Measurements from ENCODE around the gene ZCWPW1.

ZCWPW1 gene

DNA sequence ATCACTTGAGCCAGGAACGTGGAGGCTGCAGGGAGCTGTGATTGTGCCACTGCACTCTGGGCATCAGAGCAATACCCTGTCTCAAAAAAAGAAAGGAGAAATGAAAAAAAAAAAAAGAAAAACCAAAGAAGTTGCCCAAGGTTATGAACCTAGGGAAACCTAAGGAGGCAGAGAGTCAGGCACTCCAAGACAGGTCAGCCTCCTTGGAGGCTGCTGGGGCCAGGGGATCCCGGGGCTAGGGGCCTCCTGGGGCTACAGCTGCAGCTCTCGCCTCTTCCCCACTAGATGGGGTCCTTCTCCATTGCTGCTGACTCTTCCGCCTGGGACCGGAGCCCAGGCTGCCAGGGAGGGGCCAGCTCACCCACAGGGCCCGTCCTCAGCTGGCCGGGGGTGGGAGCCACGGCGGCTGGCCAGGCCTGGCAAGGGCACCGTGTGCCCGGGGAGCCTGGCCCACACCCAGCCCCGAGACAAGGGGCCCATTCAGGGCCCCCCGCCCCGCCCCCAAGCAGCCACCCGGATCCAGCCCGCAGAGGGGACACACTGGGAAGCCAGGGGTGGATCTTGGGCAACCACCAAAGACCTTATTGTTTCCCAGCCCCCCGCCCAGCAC lies 37.3 kb upstream of the ZCWPW1 start:
- no peaks in the 10 kb centered on the region for H3K36me3 ChIP-seq (ENCODE audit: low read length)
- no peaks in the 10 kb centered on the region for H3F3A ChIP-seq (ENCODE audit: insufficient read depth)
- no peaks in the 10 kb centered on the region for H3K79me2 ChIP-seq (ENCODE audit: insufficient read depth, low read length)
- H3K4me3 ChIP-seq (ENCODE audit: insufficient read depth, low read length, poor library complexity, severe bottlenecking), result no peak overlapping the region
- no peaks in the 10 kb centered on the region for H4K20me1 ChIP-seq (ENCODE audit: low read depth, low read length)
- no peaks in the 10 kb centered on the region for H3K9me2 ChIP-seq (replicated peaks; ENCODE audit: insufficient read depth, low read length)
- no peak overlapping the region for H3K9ac ChIP-seq (ENCODE audit: low read length)
- H3K27ac ChIP-seq (ENCODE audit: low read depth, low read length), result no peak overlapping the region
- H2AFZ ChIP-seq (ENCODE audit: low read depth, low read length, severe bottlenecking), result no peak overlapping the region
- no peak for TF ChIP-seq EZH2phosphoT487 (conservative IDR thresholded peaks at IDR 0.05; ENCODE audit: low read length)
- TF ChIP-seq, protein P1, sequence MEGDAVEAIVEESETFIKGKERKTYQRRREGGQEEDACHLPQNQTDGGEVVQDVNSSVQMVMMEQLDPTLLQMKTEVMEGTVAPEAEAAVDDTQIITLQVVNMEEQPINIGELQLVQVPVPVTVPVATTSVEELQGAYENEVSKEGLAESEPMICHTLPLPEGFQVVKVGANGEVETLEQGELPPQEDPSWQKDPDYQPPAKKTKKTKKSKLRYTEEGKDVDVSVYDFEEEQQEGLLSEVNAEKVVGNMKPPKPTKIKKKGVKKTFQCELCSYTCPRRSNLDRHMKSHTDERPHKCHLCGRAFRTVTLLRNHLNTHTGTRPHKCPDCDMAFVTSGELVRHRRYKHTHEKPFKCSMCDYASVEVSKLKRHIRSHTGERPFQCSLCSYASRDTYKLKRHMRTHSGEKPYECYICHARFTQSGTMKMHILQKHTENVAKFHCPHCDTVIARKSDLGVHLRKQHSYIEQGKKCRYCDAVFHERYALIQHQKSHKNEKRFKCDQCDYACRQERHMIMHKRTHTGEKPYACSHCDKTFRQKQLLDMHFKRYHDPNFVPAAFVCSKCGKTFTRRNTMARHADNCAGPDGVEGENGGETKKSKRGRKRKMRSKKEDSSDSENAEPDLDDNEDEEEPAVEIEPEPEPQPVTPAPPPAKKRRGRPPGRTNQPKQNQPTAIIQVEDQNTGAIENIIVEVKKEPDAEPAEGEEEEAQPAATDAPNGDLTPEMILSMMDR (IDR thresholded peaks at IDR 0.05; ENCODE audit: insufficient read depth, low read length, poor library complexity, severe bottlenecking), result no peak
- H3K27me3 ChIP-seq (ENCODE audit: low read length), result no peaks in the 10 kb centered on the region
- no peak overlapping the region for H3K4me2 ChIP-seq (ENCODE audit: low read depth, low read length, poor library complexity, severe bottlenecking)
- no peaks in the 10 kb centered on the region for H3K9me3 ChIP-seq (ENCODE audit: insufficient read depth, low read length)

GRCh38 chr7:100465299-100465698 lies 36.8 kb upstream of the ZCWPW1 start:
- TF ChIP-seq, protein P1 (IDR thresholded peaks at IDR 0.05; ENCODE audit: insufficient read depth, low read length, poor library complexity, severe bottlenecking), result no peak
- no peak for TF ChIP-seq EZH2phosphoT487 (conservative IDR thresholded peaks at IDR 0.05; ENCODE audit: low read length)
- Histone ChIP-seq H3K27me3 (ENCODE audit: low read length) (no peaks in the 10 kb centered on the region), H4K20me1 (ENCODE audit: low read depth, low read length) (no peaks in the 10 kb centered on the region), H3K9me2 (replicated peaks; ENCODE audit: insufficient read depth, low read length) (no peaks in the 10 kb centered on the region), H3F3A (ENCODE audit: insufficient read depth) (no peaks in the 10 kb centered on the region), H3K9me3 (ENCODE audit: insufficient read depth, low read length) (no peaks in the 10 kb centered on the region), H2AFZ (ENCODE audit: low read depth, low read length, severe bottlenecking) (no peak overlapping the region), H3K27ac (ENCODE audit: low read depth, low read length) (no peak overlapping the region), H3K4me3 (ENCODE audit: insufficient read depth, low read length, poor library complexity, severe bottlenecking) (no peak overlapping the region), H3K79me2 (ENCODE audit: insufficient read depth, low read length) (no peaks in the 10 kb centered on the region), H3K36me3 (ENCODE audit: low read length) (no peaks in the 10 kb centered on the region), H3K4me2 (ENCODE audit: low read depth, low read length, poor library complexity, severe bottlenecking) (no peak overlapping the region), H3K9ac (ENCODE audit: low read length) (no peak overlapping the region)

DNA sequence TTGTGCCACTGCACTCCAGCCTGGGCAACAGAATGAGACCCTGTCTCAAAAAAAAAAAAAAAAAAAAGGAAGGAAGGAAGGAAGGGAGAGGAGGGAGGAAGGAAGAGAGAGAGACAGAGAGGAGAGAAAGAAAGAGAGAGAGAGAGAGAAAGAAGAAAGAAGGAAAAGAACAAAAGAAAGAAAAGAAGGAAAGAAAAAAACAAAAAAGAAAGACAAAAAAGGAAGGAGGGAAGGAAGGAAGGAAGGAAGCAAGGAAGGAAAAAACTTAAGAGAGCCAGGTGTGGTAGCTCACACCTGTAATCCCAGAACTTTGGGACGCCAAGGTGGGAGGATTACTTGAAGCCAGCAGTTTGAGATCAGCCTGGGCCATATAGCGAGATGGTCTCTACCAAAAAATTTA lies 36.3 kb upstream of the ZCWPW1 start:
- Histone ChIP-seq H3K27ac (ENCODE audit: low read depth, low read length) (no peak overlapping the region), H3K9ac (ENCODE audit: low read length) (no peak overlapping the region), H3F3A (ENCODE audit: insufficient read depth) (no peaks in the 10 kb centered on the region), H3K4me3 (ENCODE audit: insufficient read depth, low read length, poor library complexity, severe bottlenecking) (no peak overlapping the region), H3K9me2 (replicated peaks; ENCODE audit: insufficient read depth, low read length) (no peaks in the 10 kb centered on the region), H4K20me1 (ENCODE audit: low read depth, low read length) (no peaks in the 10 kb centered on the region), H3K36me3 (ENCODE audit: low read length) (no peaks in the 10 kb centered on the region), H3K9me3 (ENCODE audit: insufficient read depth, low read length) (no peaks in the 10 kb centered on the region), H3K79me2 (ENCODE audit: insufficient read depth, low read length) (no peaks in the 10 kb centered on the region), H2AFZ (ENCODE audit: low read depth, low read length, severe bottlenecking) (no peak overlapping the region), H3K27me3 (ENCODE audit: low read length) (no peaks in the 10 kb centered on the region), H3K4me2 (ENCODE audit: low read depth, low read length, poor library complexity, severe bottlenecking) (no peak overlapping the region)
- TF ChIP-seq EZH2phosphoT487 (conservative IDR thresholded peaks at IDR 0.05; ENCODE audit: low read length), result no peak
- TF ChIP-seq, protein P1 (IDR thresholded peaks at IDR 0.05; ENCODE audit: insufficient read depth, low read length, poor library complexity, severe bottlenecking), result no peak
